GM21447 (cell line): Measurements from ENCODE around the gene ABHD18.
A peak's percentile ranks its signal among the peaks of the same experiment; 100 is the strongest.
"Not testable (repeated sequence)": the region's sequence is repeated elsewhere in the genome, so short reads cannot be mapped to it uniquely, and the experiment has no call there.

ENCODE experiments used
- ATAC-seq: cut with Tn5 transposase; IDR thresholded peaks from one replicate; pipeline ENCODE4 v1.9.1; 2021; ENCODE audit not compliant: unreplicated experiment

The ABHD18 gene

DNA sequence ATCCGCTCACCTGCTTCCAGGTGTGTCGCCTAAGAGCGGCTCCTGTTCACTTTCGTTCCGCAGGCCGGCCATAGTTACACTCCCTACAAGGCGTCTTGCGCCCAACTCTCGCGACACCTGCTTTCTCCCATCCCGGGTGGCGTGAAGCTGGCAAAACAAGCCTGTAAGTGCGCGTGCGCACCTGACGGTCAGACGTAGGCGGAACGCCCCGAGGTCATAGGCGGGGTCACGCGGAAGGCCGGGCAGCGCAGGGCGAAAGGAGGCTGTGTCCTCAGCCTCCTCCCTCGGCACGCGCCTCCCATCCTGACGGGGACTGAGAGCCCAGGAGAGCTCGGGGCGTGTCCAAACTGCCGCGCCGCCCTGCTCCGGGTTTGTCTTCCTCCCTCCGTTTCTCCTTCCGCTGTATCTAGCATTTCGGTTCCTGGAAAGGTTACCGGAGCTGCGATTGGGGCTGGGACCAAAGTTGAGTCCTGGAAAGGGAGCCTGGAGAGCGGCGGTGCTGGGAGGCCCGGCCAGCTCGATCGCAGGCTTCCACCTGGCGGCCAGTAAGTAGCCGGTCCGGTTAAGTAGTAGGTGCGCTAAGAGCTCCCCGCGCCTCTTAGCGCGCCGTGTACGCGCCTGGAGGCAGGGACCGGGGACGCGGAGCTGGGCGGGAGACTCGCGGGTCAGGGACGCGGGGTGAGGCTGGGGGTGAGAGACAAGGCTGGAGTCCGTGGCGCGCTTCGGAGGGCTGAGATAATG, at the start of gene ABHD18, which contains the start of gene MFSD8:
Gene ABHD18 (plus strand): TSS at position 345 of the 741 bp plus-strand sequence. CDS start 17,550 bp downstream, outside the sequence.
Gene MFSD8 (minus strand): TSS at position 112 of the 741 bp plus-strand sequence. CDS start 40 bp downstream, at position 72.
- peak; percentile 92 for ATAC-seq

DNA sequence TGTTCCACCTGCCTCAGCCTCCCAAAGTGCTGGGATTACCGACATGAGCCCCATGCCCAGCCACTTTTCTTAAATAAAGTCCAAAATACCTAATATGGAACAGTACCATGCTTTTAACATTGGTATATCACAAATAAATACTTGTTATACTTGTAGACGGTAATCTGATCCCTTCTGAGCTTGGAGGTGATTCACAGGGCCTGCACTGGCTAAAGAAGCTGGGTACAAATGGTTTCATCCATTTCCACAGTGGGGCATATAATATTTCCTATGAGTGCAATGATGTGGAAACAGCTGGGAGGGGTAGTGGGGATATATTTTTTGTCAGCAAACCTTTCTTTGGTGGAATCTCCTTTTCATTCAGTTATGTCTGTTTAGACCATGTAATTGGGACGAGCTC, 48.7 kb upstream of the ABHD18 start:
- no peak for ATAC-seq

DNA sequence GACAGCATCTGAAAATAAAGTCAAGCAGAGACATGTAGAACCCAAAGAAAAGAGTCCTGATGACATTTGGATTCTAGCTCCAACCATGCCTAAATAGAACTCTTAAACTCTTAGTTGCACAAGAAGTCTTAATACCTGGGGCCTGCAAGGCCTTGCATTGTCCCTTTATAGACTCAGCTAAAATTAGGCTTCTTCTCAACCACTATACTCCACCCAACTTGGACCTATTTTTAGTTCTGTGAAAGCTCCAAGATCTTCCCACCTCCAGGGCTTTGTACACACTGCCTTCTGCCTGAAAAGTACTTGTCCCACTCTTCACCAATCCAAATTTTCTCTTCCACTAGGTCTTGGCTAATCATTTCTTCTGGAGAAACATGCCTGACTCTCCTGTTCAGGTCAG, 48.1 kb upstream of the ABHD18 start:
- no peak for ATAC-seq

DNA sequence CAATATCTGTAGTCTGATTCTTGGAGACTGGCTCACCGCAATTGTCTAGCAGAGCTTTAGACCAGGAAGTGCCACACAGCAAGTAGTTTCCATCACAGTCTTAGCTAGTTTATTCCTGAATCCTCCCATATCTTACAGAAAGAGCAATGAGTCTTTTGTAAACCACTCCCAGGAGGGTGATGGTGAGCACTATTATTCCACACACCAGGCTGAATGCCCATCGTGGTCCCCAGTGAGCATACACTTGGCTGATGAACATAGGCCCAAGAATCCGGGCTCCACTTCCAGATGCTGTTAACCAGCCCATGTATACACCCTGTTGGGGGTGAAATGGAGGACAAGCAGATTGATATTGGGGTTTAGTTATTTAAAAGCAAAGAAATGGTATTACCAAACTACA, 44.7 kb upstream of the ABHD18 start:
- ATAC-seq, result no peak

DNA sequence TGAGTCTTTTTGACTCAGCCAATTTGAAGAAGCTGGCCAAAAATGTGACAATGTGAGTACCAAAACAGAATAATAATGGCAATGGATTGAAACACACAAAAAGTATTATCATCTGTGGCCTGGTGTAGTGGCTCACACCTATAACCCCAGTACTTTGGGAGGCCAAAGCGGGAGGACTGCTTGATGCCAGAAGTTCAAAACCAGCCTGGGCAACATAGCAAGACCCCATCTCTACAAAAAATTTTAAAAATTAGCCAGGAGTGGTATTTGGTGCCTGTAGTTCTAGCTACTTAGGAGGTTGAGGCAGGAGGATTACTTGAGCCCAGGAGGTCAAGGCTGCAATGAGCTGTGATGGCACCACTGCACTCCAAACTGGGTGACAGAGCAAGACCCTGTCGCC, 43.0 kb upstream of the ABHD18 start:
- ATAC-seq, result no peak

DNA sequence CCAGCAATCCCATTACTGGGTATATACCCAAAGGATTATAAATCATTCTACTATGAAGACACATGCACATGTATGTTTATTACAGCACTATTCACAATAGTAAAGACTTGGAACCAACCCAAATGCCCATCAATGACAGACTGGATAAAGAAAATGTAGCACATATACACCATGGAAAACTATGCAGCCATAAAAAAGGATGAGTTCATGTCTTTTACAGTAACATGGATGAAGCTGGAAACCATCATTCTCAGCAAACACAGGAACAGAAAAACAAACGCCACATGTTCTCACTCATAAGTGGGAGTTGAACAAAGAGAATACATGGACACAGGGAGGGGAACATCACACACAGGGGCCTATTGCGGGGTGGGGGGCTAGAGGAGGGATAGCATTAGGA, 39.5 kb upstream of the ABHD18 start:
- not testable (repeated sequence) for ATAC-seq

DNA sequence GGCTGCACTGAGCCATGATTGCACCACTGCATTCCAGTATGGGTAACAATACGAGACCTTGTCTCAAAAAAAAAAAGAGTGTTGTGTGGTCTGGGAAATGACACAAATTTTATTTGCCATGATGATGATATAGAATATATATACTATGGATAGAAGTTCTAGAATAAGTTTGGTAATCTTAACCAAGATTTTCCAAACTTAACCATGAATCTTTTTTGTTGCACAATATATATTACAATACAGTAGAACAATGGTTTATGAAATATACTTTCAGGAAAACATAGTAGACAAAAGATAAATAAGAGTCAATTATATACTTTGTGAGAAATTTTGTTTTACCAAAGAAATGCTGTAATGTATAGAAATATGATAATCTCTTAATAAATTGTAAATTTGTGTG, 35.0 kb upstream of the ABHD18 start:
- no peak for ATAC-seq

DNA sequence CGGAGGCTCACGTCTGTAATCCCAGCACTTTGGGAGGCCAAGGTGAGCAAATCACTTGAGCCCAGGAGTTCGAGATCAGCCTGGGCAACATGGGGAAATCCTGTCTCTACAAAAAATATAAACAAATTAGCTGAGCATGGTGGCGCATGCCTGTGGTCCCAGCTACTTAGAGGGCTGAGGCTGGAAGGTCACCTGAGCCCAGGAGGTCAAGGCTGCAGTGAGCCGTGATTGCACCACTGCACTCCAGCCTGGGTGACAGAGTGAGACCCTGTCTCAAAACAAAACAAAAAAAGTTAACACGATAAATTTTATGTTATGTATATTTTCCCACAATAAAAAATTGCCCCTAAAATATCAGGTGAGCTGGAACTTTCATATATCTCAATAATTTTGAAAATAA, 33.4 kb upstream of the ABHD18 start:
- not testable (repeated sequence) for ATAC-seq

DNA sequence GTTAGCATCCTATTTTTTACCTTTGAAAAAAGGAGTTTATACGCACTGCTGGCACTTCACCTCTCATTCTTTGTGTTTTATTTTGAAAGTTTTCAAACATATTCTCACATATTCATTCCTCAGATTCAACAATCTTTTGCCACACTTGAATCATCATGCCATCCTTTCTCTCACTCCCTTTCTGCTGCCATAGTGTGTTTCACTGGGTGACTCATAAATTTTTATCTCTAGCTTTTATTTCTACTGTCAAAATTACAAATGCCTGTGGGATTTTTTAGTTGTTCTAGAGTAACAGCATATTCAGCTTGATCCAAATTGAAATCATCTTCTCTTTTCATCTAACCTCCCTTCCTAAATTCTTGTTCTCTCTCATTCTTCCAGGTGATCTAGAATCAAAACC, 28.2 kb upstream of the ABHD18 start:
- ATAC-seq, result no peak

DNA sequence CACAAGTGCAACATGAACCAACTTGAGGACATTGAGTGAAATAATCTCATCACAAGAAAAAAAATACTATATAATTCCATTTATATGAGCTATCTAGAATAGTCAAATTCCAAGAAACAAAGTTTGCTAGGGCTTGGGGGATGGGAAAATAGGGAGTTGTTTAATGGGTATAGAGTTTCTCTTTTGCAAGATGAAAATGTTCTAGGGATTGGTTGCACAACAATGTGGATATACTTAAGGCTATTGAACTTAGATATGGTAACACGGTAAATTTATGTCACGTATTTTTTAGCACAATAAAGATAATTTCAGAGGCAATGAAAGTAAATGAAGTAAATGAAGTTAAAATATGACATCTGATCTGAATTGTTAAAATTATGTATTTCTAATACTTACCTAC, 8.1 kb upstream of the ABHD18 start:
- no peak for ATAC-seq

DNA sequence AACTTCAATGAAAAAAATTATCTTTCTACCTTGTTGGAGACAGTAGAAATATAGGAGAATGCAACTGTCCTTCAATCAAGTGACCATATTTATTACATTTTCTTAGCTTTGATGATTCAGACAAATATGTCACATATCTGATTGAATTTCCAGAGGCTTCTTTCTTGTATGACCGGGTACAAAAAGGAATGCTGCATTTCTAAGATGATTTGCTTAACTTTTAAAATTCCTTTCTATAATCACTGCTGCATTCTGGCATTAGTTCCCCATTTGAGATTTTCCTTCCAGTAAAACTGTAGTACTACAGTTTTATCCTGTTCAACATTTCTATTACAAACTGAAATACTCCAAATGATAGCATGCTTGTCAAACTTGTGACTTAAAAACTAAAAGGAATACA, 5.4 kb upstream of the ABHD18 start:
- ATAC-seq, result no peak

DNA sequence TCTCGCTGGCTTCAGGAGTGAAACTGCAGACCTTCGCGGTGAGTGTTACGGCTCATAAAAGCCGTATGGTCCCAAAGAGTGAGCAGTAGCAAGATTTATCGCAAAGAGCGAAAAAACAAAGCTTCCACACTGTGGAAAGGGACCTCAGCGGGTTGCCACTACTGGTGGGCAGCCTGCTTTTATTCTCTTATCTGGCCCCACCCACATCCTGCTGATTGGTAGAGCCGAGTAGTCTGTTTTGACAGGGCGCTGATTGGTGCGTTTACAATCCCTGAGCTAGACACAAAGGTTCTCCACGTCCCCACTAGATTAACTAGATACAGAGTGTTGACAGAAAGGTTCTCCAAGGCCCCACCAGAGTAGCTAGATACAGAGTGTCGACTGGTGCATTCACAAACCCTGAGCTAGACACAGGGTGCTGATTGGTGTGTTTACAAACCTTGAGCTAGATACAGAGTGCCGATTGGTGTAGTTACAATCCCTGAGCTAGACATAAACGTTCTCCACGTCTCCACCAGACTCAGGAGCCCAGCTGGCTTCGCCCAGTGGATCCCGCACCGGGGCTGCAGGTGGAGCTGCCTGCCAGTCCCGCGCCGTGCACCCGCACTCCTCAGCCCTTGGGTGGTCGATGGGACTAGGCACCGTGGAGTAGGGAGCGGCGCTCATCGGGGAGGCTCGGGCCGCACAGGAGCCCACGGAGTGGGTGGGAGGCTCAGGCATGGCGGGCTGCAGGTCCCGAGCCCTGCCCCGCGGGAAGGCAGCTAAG, 1.4 kb upstream of the ABHD18 start:
- not testable (repeated sequence) for ATAC-seq

DNA sequence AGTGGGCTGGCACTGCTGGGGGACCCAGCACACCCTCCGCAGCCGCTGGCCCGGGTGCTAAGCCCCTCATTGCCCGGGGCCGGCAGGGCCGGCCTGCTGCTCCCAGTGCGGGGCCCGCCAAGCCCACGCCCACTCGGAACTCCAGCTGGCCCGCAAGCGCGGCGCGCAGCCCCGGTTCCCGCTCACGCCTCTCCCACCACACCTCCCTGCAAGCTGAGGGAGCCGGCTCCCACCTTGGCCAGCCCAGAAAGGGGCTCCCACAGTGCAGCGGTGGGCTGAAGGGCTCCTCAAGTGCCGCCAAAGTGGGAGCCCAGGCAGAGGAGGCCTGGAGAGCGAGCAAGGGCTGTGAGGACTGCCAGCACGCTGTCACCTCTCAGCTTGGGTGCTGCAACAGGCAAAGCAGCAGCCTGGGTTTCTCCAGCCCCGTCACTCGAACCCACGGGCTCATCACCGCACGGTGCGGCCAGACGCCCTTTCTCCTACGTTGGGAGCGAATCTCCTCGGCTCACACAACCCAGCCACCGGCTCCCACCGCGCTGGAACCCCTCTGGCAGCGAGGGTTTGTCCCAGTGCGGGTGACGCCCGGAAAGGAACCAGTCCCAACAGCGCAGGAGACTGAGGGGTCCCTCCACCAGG, 662 bp upstream of the ABHD18 start:
- peak; percentile 19 for ATAC-seq

DNA sequence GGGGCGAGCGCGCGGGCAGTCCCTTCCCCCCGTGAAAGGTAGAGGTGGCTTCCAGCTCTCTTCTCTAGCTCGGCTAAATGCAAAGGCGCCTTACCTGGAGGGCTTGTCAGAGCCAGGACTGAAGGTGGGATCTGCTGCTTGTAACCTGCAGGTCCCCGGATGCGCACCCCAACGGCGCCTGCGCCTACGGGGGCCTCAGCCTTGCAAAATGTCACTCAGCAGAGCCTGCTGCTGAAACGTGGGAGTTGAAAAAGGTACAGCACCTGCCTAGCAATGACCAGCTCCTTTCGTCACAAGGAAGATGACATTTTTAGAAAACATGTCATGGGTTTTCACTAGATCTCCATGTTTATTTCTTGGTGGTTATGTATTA, 583 bp downstream of the ABHD18 start:
- ATAC-seq, result peak; percentile 36

DNA sequence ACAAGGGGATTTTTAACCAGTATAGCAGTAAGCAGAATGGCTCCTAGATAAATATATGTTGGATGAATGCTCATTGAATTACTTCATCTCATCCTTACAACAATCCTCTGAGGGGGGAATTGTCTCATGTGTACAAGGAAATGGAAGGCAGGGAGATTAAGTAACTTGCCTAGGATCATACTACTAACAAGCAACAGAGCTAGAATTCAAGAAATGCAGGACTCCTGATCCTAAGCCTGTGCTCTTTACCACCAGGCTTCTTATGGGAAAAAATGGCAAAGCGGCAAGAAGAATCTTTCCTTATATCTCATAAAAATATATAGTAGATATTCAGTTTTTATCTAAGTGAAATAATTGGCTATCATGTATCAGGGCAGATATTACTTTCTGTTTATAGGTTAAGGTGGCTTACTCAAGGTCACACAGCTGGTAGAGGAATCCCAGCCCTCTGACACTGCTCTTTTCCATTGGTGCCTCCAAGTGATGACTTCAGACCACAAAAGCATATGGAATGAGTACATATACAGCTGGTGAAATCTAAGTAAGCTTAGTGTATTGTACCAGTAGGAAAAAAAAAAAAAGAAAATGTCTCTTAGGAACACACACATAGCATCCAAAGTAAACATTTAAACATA, 2.1 kb downstream of the ABHD18 start:
- no peak for ATAC-seq

DNA sequence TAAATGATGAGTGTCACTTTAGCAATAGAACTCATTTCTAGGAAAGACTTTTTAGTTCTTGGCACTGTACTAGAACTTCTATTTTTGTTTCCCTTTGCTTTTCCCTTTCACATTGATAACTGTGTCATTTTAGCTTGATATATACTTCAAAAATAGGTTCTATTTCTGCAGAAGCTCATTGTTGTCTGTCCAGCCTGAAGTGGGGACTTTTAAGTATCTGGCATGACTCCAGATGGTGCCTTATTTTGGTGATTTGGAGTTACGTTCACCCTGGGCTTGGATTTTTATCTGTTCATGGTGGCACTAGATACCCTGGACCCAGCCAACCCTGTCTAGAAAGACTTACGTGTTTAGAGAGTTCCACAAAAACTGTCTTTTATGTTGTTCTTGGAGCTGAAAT, 3.4 kb downstream of the ABHD18 start:
- no peak for ATAC-seq

DNA sequence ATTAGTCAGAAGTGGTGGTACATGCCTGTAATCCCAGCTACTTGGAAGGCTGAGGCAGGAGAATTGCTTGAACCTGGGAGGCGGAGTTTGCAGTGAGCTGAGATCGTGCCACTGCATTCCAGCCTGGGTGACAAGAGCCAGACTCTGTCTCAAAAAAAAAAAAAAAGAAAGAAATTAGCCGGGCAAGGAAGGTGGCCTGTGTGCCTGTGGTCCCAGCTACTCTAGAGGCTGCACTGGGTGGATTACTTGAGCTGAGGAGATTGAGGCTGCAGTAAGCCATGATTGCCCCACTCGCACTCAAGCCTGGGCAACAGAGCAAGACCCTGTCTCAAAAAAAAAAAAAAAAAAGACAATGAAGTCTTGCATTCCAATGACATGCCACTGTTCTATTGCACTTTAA, 5.7 kb downstream of the ABHD18 start:
- ATAC-seq, result not testable (repeated sequence)

DNA sequence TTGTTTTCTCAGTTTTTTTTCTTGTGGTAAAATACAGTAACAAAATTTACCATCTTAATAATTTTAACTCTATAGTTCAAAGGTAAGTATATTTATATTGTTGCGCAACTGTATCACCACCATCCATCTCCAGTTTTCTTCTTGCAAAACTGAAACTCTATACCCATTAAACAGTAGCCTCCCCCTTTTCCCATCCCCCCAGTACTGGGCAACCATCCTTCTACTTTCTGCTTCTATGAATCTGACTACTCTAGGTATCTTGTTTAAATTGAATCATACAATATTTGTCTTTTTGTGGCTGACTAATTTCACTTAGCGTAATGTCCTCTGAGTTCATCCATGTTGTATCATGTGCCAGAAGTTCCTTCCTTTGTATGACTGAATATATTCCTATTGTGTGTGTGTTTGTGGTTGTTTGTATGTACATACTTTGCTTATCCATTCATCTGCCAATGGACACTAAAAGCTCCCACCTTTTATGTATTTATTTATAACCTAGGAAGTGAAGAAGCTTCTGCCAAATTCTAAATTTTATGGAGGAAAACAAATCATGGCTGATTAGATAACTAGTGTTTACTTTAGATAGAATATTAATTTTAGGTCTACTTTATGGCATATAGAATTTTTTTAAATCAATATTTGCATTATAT, 10.0 kb downstream of the ABHD18 start:
- ATAC-seq, result no peak

DNA sequence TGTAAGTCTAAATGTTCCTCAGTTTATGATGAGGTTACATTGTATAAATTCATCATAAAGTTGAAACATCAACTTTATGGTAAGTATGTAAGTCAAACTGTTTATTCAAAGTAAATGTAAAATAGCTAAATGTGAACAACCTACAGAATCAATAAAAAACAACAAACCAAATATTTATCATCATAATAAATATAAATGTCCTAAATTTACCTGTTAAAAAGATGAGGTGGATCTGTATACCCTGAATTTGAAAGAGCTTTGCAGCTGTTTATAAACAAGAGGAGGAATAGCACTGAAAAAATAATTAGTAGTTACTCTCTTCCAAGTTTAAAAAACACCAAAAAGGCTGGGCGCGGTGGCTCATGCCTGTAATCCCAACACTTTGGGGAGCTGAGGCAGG, 13.7 kb downstream of the ABHD18 start:
- no peak for ATAC-seq

DNA sequence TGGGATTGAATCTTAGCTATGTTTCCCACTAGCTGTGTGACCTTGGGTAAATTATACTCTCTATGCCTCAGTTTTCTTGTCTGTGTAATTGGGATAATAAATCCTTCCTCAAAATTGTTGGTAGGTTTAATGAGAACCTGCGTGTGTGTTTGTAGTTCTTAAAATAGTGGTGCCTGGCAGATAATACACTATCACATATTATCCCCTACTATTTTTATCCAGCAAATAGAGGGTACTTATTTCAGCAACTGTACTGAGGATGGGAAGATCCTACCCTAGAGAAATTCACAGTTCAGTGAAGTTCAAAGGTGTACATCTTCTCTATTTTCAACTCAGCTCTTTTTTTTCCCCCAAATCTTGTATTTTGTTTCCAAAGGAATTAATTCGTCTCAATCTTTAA, 17.2 kb downstream of the ABHD18 start:
- no peak for ATAC-seq

DNA sequence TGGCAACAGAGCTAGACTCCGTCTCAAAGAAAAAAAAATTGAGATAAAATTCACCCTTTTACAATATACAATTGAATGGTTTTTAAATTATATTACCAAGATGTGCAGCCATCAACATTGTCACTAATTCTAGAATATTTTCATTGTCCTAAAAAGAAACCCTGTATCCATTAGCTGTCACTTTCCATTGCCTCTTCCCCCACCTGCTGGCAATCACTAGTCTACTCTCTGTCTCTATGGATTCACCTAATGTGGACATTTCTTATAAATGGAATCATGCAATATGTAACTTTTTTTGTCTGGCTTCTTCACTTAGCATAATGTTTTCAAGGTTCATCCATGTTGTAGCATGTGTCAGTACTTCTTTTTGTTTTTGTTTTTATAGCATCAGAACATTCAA, 20.8 kb downstream of the ABHD18 start:
- no peak for ATAC-seq
